Forelimb muscle (tissue), 1 donor: ENCODE measurements around the gene SORBS2. TPM values are rescaled to one million over a fixed set of nuclear protein-coding genes. Genes with fewer than 3 reads are reported as not detected.
"Not testable (repeated sequence)": the region's sequence is repeated elsewhere in the genome, so short reads cannot be mapped to it uniquely, and the experiment has no call there.

Experiments used
- DNase-seq: peaks from one replicate; pipeline ENCODE4 v3.0.0-alpha.2; 2013; ENCODE audit warnings: low read depth
- polyA plus RNA-seq: library from polyadenylated mRNA; unstranded; fragments of 120-200 nt; gene quantifications from one replicate; pipeline ENCODE4 v1.2.1, GENCODE V29; 2013; ENCODE audit not compliant: insufficient read length

The SORBS2 gene
- polyA plus RNA-seq, 1 donor, result 21.3 TPM

- DNase-seq, result no peak
Measured at GRCh38 chr4:185713731-185714130, 98.3 kb downstream of the SORBS2 start.

- DNase-seq, result no peak
Measured at GRCh38 chr4:185713272-185713671, 98.7 kb downstream of the SORBS2 start.

GRCh38 chr4:185712350-185713024 is 99.5 kb downstream of the SORBS2 start:
- no peak for DNase-seq

- no peak for DNase-seq
Measured at GRCh38 chr4:185711726-185712125, 100.3 kb downstream of the SORBS2 start.

GRCh38 chr4:185710487-185710995 is 101.5 kb downstream of the SORBS2 start:
- DNase-seq, result no peak

GRCh38 chr4:185709802-185710486 is 102.0 kb downstream of the SORBS2 start:
- DNase-seq, result no peak

GRCh38 chr4:185708348-185708747 is 103.6 kb downstream of the SORBS2 start:
- DNase-seq, result no peak

GRCh38 chr4:185707622-185708021 is 104.4 kb downstream of the SORBS2 start:
- not testable (repeated sequence) for DNase-seq

- DNase-seq, result no peak
Measured at GRCh38 chr4:185702147-185702663, 109.8 kb downstream of the SORBS2 start.

- no peak for DNase-seq
Measured at GRCh38 chr4:185700630-185701029, 111.4 kb downstream of the SORBS2 start.

GRCh38 chr4:185700048-185700447 is 111.9 kb downstream of the SORBS2 start:
- no peak for DNase-seq

GRCh38 chr4:185697488-185697887 is 114.5 kb downstream of the SORBS2 start:
- no peak for DNase-seq

GRCh38 chr4:185695743-185696142 is 116.3 kb downstream of the SORBS2 start:
- no peak for DNase-seq

- no peak for DNase-seq
Measured at GRCh38 chr4:185693548-185694215, 118.3 kb downstream of the SORBS2 start.

- DNase-seq, result no peak
Measured at GRCh38 chr4:185689407-185689806, 122.6 kb downstream of the SORBS2 start.

- no peak for DNase-seq
Measured at GRCh38 chr4:185685804-185686203, 126.2 kb downstream of the SORBS2 start.

GRCh38 chr4:185683896-185684295 is 128.1 kb downstream of the SORBS2 start:
- DNase-seq, result no peak

GRCh38 chr4:185683222-185683621 is 128.8 kb downstream of the SORBS2 start:
- no peak for DNase-seq

GRCh38 chr4:185682236-185682635 is 129.8 kb downstream of the SORBS2 start:
- DNase-seq, result no peak

- no peak for DNase-seq
Measured at GRCh38 chr4:185681604-185682003, 130.4 kb downstream of the SORBS2 start.

GRCh38 chr4:185680617-185681016 is 131.4 kb downstream of the SORBS2 start:
- no peak for DNase-seq

GRCh38 chr4:185679523-185679922 is 132.5 kb downstream of the SORBS2 start:
- no peak for DNase-seq
